H9 (cell line): ENCODE data around the gene LRFN2. TPM values are rescaled to one million over a fixed set of nuclear protein-coding genes. Genes with fewer than 3 reads are reported as not detected.

Experiments used
- DNase-seq: peaks from one replicate; pipeline ENCODE4 v3.0.0-alpha.2; 2017
- H2AFZ ChIP-seq: one replicate; pipeline ENCODE4 v1.6.1; 2013; ENCODE audit warnings: mild to moderate bottlenecking, low read length, control low read depth, moderate library complexity
- H2AK5ac ChIP-seq: 2 replicates; pipeline ENCODE4 v1.6.1; 2013; ENCODE audit warnings: low read length, control low read depth, mixed read lengths; ENCODE audit not compliant: insufficient read length
- H2BK120ac ChIP-seq: one replicate; pipeline ENCODE4 v1.6.1; 2013; ENCODE audit warnings: low read depth, mild to moderate bottlenecking, low read length, control low read depth, inconsistent platforms; ENCODE audit not compliant: poor library complexity, severe bottlenecking
- H2BK12ac ChIP-seq: 2 replicates; pipeline ENCODE4 v1.6.1; 2013; ENCODE audit warnings: low read length, control low read depth, mixed read lengths, low read depth; ENCODE audit not compliant: insufficient read length
- H2BK15ac ChIP-seq: 2 replicates; pipeline ENCODE4 v1.6.1; 2013; ENCODE audit warnings: low read depth, low read length, control low read depth
- H2BK20ac ChIP-seq: one replicate; pipeline ENCODE4 v1.6.1; 2013; ENCODE audit warnings: low read depth, mild to moderate bottlenecking, low read length, control low read depth, inconsistent platforms; ENCODE audit not compliant: poor library complexity, severe bottlenecking
- H2BK5ac ChIP-seq: 2 replicates; pipeline ENCODE4 v1.6.1; 2013; ENCODE audit warnings: low read length, control low read depth, mixed read lengths; ENCODE audit not compliant: insufficient read length
- H3K14ac ChIP-seq: 2 replicates; pipeline ENCODE4 v1.6.1; 2013; ENCODE audit warnings: low read length, control low read depth; ENCODE audit not compliant: insufficient read depth
- H3K18ac ChIP-seq: 2 replicates; pipeline ENCODE4 v1.6.1; 2013; ENCODE audit warnings: low read depth, mild to moderate bottlenecking, mixed read lengths, low read length, control low read depth; ENCODE audit not compliant: insufficient read length
- H3K23ac ChIP-seq: 2 replicates; pipeline ENCODE4 v1.6.1; 2013; ENCODE audit warnings: low read length, control low read depth, mixed read lengths, low read depth; ENCODE audit not compliant: insufficient read length
- H3K23me2 ChIP-seq: 2 replicates; pipeline ENCODE4 v1.6.1; 2013; ENCODE audit warnings: low read depth, mild to moderate bottlenecking, mixed read lengths, low read length, control low read depth; ENCODE audit not compliant: insufficient read length, poor library complexity, severe bottlenecking
- H3K27ac ChIP-seq: 2 replicates; pipeline ENCODE4 v1.5.1; 2013; ENCODE audit warnings: low read length, control low read depth, mixed read lengths, low read depth; ENCODE audit not compliant: insufficient read length
- H3K27me3 ChIP-seq: 2 replicates; pipeline ENCODE4 v1.6.1; 2013; ENCODE audit warnings: low read length, control low read depth, inconsistent platforms; ENCODE audit not compliant: insufficient read depth
- H3K4ac ChIP-seq: 2 replicates; pipeline ENCODE4 v1.6.1; 2013; ENCODE audit warnings: low read depth, mild to moderate bottlenecking, control low read depth, inconsistent platforms, low read length, moderate library complexity
- H3K4me1 ChIP-seq: 2 replicates; pipeline ENCODE4 v1.6.1; 2013; ENCODE audit warnings: low read length, control low read depth, inconsistent platforms; ENCODE audit not compliant: insufficient read depth
- H3K4me2 ChIP-seq: 2 replicates; pipeline ENCODE4 v1.6.1; 2013; ENCODE audit warnings: low read length, control low read depth, mixed read lengths; ENCODE audit not compliant: insufficient read length, insufficient read depth
- H3K56ac ChIP-seq: 2 replicates; pipeline ENCODE4 v1.6.1; 2013; ENCODE audit warnings: low read depth, mild to moderate bottlenecking, mixed read lengths, low read length, control low read depth; ENCODE audit not compliant: insufficient read length
- H3K79me1 ChIP-seq: 2 replicates; pipeline ENCODE4 v1.6.1; 2013; ENCODE audit warnings: low read depth, mild to moderate bottlenecking, moderate library complexity, low read length, control low read depth, inconsistent platforms; ENCODE audit not compliant: insufficient read depth, poor library complexity, severe bottlenecking
- H3K79me2 ChIP-seq: 2 replicates; pipeline ENCODE4 v1.6.1; 2013; ENCODE audit warnings: low read length, control low read depth, inconsistent platforms; ENCODE audit not compliant: insufficient read depth
- H3K9ac ChIP-seq: 2 replicates; pipeline ENCODE4 v1.6.1; 2013; ENCODE audit warnings: low read length, control low read depth, mixed read lengths; ENCODE audit not compliant: insufficient read length; ENCODE audit errors: extremely low read depth
- H3K9me3 ChIP-seq: one replicate; pipeline ENCODE4 v1.6.1; 2013; ENCODE audit warnings: low read depth, low read length, inconsistent platforms; ENCODE audit not compliant: control insufficient read depth
- H3T11ph ChIP-seq: one replicate; pipeline ENCODE4 v1.6.1; 2013; ENCODE audit warnings: mild to moderate bottlenecking, low read length, control low read depth, inconsistent platforms
- H4K20me1 ChIP-seq: one replicate; pipeline ENCODE4 v1.6.1; 2013; ENCODE audit not compliant: control insufficient read depth, insufficient read length, insufficient read depth
- H4K5ac ChIP-seq: 2 replicates; pipeline ENCODE4 v1.6.1; 2013; ENCODE audit warnings: low read depth, mild to moderate bottlenecking, mixed read lengths, low read length, control low read depth; ENCODE audit not compliant: insufficient read length
- H4K8ac ChIP-seq: replicated peaks from 2 replicates; pipeline ENCODE4 v1.6.1; 2013; ENCODE audit warnings: low read length, control low read depth, mixed read lengths, low read depth; ENCODE audit not compliant: insufficient read length
- H4K91ac ChIP-seq: 2 replicates; pipeline ENCODE4 v1.6.1; 2013; ENCODE audit warnings: low read depth, mild to moderate bottlenecking, moderate library complexity, mixed read lengths, low read length, control low read depth; ENCODE audit not compliant: insufficient read length
- H3K27ac Mint-ChIP-seq, 3 experiments: 2 replicates in 2 of 3; 3 replicates in 1 of 3; pipeline ENCODE4 v1.8.0; 2020 to 2021; ENCODE audit warnings: mixed read lengths in 3 of 3, mild to moderate bottlenecking in 1 of 3, moderate library complexity in 1 of 3
- H3K27me3 Mint-ChIP-seq: 2 replicates; pipeline ENCODE4 v1.8.0; 2021; ENCODE audit warnings: low read depth, mild to moderate bottlenecking, moderate library complexity, mixed read lengths
- H3K36me3 Mint-ChIP-seq, 3 experiments: 2 replicates in 2 of 3; 3 replicates in 1 of 3; pipeline ENCODE4 v1.8.0; 2020 to 2021; ENCODE audit warnings: low read depth in 3 of 3, mixed read lengths in 3 of 3; ENCODE audit not compliant: insufficient read depth in 1 of 3
- H3K4me1 Mint-ChIP-seq, 2 experiments: 2 replicates each; pipeline ENCODE4 v1.8.0; 2020; ENCODE audit warnings: mixed read lengths in 2 of 2
- H3K4me3 Mint-ChIP-seq, 2 experiments: 2 replicates in 1 of 2; 3 replicates in 1 of 2; pipeline ENCODE4 v1.8.0; 2020 to 2021; ENCODE audit warnings: mild to moderate bottlenecking in 2 of 2, mixed read lengths in 2 of 2, moderate library complexity in 1 of 2
- H3K9me3 Mint-ChIP-seq, 2 experiments: 2 replicates in 1 of 2; 3 replicates in 1 of 2; pipeline ENCODE4 v1.8.0; 2020; ENCODE audit warnings: mild to moderate bottlenecking in 2 of 2, mixed read lengths in 2 of 2, moderate library complexity in 1 of 2
- CTCF ChIP-seq: fragments of 200-600 bp; sonication (generic); conservative IDR thresholded peaks from 3 replicates; pipeline ENCODE4 v1.8.0; 2021; ENCODE audit warnings: antibody characterized with exemption, mild to moderate bottlenecking
- WGBS: extraction: QIAGEN DNeasy Blood & Tissue Kit; methylation state at CpG from one replicate; pipeline ENCODE4 v1.1.7; 2013; ENCODE audit warnings: missing lambda C conversion rate, low lambda C conversion rate, mixed read lengths; ENCODE audit not compliant: insufficient read length; ENCODE audit errors: extremely low coverage; 5-methylcytosine and 5-hydroxymethylcytosine counted together
- total RNA-seq: library from RNA; stranded (reverse); gene quantifications from 2 replicates; pipeline ENCODE4 v1.2.1, GENCODE V29; 2021

LRFN2 gene
- total RNA-seq, 1 experiment from 2014 or later, result 0.11 TPM

DNA sequence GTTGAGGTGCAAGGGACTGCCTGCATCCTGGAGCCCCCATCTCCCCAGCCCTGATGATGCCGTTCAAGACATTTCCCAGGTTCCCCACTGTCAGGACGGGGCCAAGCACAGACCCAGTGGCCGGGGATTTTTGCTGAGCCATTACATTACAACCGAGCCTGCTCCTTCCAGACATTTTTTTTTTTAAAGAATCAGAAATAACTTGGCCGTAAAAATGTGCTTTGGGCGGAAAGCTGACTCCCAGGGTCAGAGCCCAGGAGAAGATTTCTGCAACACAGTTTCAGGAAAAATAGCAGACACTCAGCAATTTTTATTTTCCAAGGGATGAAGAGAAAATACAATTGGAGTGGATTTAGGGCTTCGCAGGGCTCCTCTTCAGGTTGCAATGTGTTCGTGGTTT is 87.9 kb downstream of the LRFN2 start:
- Histone ChIP-seq H3K79me2 (no peaks in the 10 kb centered on the region), H3K4ac (no peak overlapping the region), H3K18ac (no peak overlapping the region), H3K79me1 (no peaks in the 10 kb centered on the region), H2BK120ac (no peak overlapping the region), H3K23me2 (no peaks in the 10 kb centered on the region), H2BK20ac (no peak overlapping the region), H3K9ac (no peak overlapping the region), H2AK5ac (no peak overlapping the region), H2BK15ac (no peak overlapping the region), H2AFZ (no peak overlapping the region), H4K5ac (no peak overlapping the region), H3T11ph (no peak overlapping the region), H4K8ac (no peak overlapping the region), H4K91ac (no peak overlapping the region), H3K9me3 (no peaks in the 10 kb centered on the region), H3K4me1 (no peaks in the 10 kb centered on the region), H2BK5ac (no peak overlapping the region), H4K20me1 (no peaks in the 10 kb centered on the region), H3K23ac (no peak overlapping the region), H3K27ac (no peak overlapping the region), H3K14ac (no peak overlapping the region; the same call in 1 of the 2 replicates), H2BK12ac (no peak overlapping the region), H3K56ac (no peak overlapping the region), H3K27me3 (no peaks in the 10 kb centered on the region), H3K4me2 (no peak overlapping the region)
- H3K4me3 Mint-ChIP-seq, result no peak overlapping the region
- H3K9me3 Mint-ChIP-seq, result no peaks in the 10 kb centered on the region
- H3K27ac Mint-ChIP-seq, result no peak overlapping the region
- no peak for TF ChIP-seq CTCF
- no peaks in the 10 kb centered on the region for H3K4me1 Mint-ChIP-seq
- no peaks in the 10 kb centered on the region for H3K36me3 Mint-ChIP-seq
- DNase-seq, result no peak
- WGBS, result no CpG with 5 or more reads among the region's 8 CpGs
- peaks cover 5% of the 10 kb centered on the region for H3K27me3 Mint-ChIP-seq
